PC-3 (cell line): ENCODE measurements around the gene SENP5.

Experiments used
- CTCF ChIP-seq: fragments of 300-600 bp; sonication (generic); conservative IDR thresholded peaks from 2 replicates; pipeline ENCODE4 v1.5.1; 2017; ENCODE audit warnings: antibody characterized with exemption, low read depth, mild to moderate bottlenecking, low read length
- EZH2 ChIP-seq: fragments of 300-600 bp; sonication (generic); IDR thresholded peaks from one replicate; pipeline ENCODE4 v1.6.1; 2017; ENCODE audit warnings: antibody characterized with exemption, mild to moderate bottlenecking, low read length; ENCODE audit not compliant: unreplicated experiment
- EZH2phosphoT487 ChIP-seq: fragments of 300-600 bp; sonication (generic); IDR thresholded peaks from 2 replicates; pipeline ENCODE4 v1.6.1; 2018; ENCODE audit warnings: mild to moderate bottlenecking, antibody characterized with exemption, low read length, borderline replicate concordance

GRCh38 chr3:196954832-196955231 lies 87.1 kb downstream of the SENP5 start:
- TF ChIP-seq CTCF, result no peak
- no peak for TF ChIP-seq EZH2
- no peak for TF ChIP-seq EZH2phosphoT487
